ENCODE data around the gene ZNF184.
A peak's percentile ranks its signal among the peaks of the same experiment; 100 is the strongest.

The ZNF184 gene

GRCh38 chr6:27451660-27452390 lies 21.1 kb downstream of the ZNF184 start:
- H3K27me3 ChIP-seq (ENCODE audit: insufficient read depth, low read length) = no peaks in the 10 kb centered on the region
- no peak overlapping the region for H3K4me2 ChIP-seq (ENCODE audit: low read length)
- H2BK120ac ChIP-seq (ENCODE audit: insufficient read depth, low read length, poor library complexity) = no peak overlapping the region
- H3K9me3 ChIP-seq (ENCODE audit: insufficient read depth, low read depth, low read length) = peaks cover 10% of the 10 kb centered on the region
- no peaks in the 10 kb centered on the region for H3K4me1 ChIP-seq (ENCODE audit: control insufficient read depth in 1 of 2, insufficient read depth in 2 of 2, low read length in 2 of 2)
- WGBS (ENCODE audit: extremely low coverage, insufficient coverage, insufficient read length) = no CpG with 5 or more reads among the region's 9 CpGs
- H3K18ac ChIP-seq (ENCODE audit: low read length) = no peak overlapping the region
- no peak overlapping the region for H2AFZ ChIP-seq (ENCODE audit: insufficient read depth, low read length, poor library complexity)
- H4K8ac ChIP-seq (ENCODE audit: low read depth, low read length) = no peak overlapping the region
- DNase-seq = peak; percentile 74 to 89
- no peak overlapping the region for H3K9ac ChIP-seq (ENCODE audit: low read length)
- no peak overlapping the region for H3K27ac ChIP-seq (ENCODE audit: low read depth, low read length)
- H3K79me1 ChIP-seq (ENCODE audit: low read length) = no peaks in the 10 kb centered on the region
- no peak overlapping the region for H3K14ac ChIP-seq (ENCODE audit: low read length)
- H3K23ac ChIP-seq (ENCODE audit: low read length) = no peak overlapping the region
- H2AK5ac ChIP-seq (ENCODE audit: low read length) = no peak overlapping the region
- no peaks in the 10 kb centered on the region for H3K79me2 ChIP-seq (ENCODE audit: control insufficient read depth, insufficient read depth, low read length, poor library complexity)
- H3K36me3 ChIP-seq (ENCODE audit: control insufficient read depth in 1 of 2, insufficient read depth in 2 of 2, low read length in 2 of 2) = peaks cover 7 to 30% of the 10 kb centered on the region in 2 experiments
- no peak overlapping the region for H4K91ac ChIP-seq (ENCODE audit: low read depth, low read length)
- no peak overlapping the region for H2BK5ac ChIP-seq (ENCODE audit: low read depth, low read length, poor library complexity)
- no peak overlapping the region for H4K12ac ChIP-seq (ENCODE audit: low read depth, low read length)
- H3K4ac ChIP-seq (ENCODE audit: low read depth, low read length) = no peak overlapping the region
- no peak overlapping the region for H3K4me3 ChIP-seq (ENCODE audit: low read depth, low read length)
- H2BK12ac ChIP-seq (ENCODE audit: low read length) = no peak overlapping the region

GRCh38 chr6:27448456-27448855 lies 24.4 kb downstream of the ZNF184 start:
- H3K4ac ChIP-seq (ENCODE audit: low read depth, low read length) = no peak overlapping the region
- H4K8ac ChIP-seq (ENCODE audit: low read depth, low read length) = no peak overlapping the region
- WGBS (ENCODE audit: extremely low coverage, insufficient coverage, insufficient read length) = no CpG with 5 or more reads among the region's 1 CpG
- no peak overlapping the region for H2AFZ ChIP-seq (ENCODE audit: insufficient read depth, low read length, poor library complexity)
- H3K9me3 ChIP-seq (ENCODE audit: insufficient read depth, low read depth, low read length) = peaks cover 9% of the 10 kb centered on the region
- H3K14ac ChIP-seq (ENCODE audit: low read length) = no peak overlapping the region
- no peaks in the 10 kb centered on the region for H3K27me3 ChIP-seq (ENCODE audit: insufficient read depth, low read length)
- DNase-seq = peak; percentile 58 to 82
- no peak overlapping the region for H3K9ac ChIP-seq (ENCODE audit: low read length)
- no peak overlapping the region for H2BK12ac ChIP-seq (ENCODE audit: low read length)
- no peak overlapping the region for H3K18ac ChIP-seq (ENCODE audit: low read length)
- H4K12ac ChIP-seq (ENCODE audit: low read depth, low read length) = no peak overlapping the region
- H4K91ac ChIP-seq (ENCODE audit: low read depth, low read length) = no peak overlapping the region
- no peak overlapping the region for H3K4me3 ChIP-seq (ENCODE audit: low read depth, low read length)
- no peaks in the 10 kb centered on the region for H3K4me1 ChIP-seq (ENCODE audit: control insufficient read depth in 1 of 2, insufficient read depth in 2 of 2, low read length in 2 of 2)
- H3K23ac ChIP-seq (ENCODE audit: low read length) = no peak overlapping the region
- no peak overlapping the region for H2AK5ac ChIP-seq (ENCODE audit: low read length)
- no peaks in the 10 kb centered on the region for H3K79me1 ChIP-seq (ENCODE audit: low read length)
- H3K36me3 ChIP-seq (ENCODE audit: control insufficient read depth in 1 of 2, insufficient read depth in 2 of 2, low read length in 2 of 2) = peaks cover 0 to 14% of the 10 kb centered on the region in 2 experiments
- no peak overlapping the region for H3K4me2 ChIP-seq (ENCODE audit: low read length)
- H2BK5ac ChIP-seq (ENCODE audit: low read depth, low read length, poor library complexity) = no peak overlapping the region
- no peaks in the 10 kb centered on the region for H3K79me2 ChIP-seq (ENCODE audit: control insufficient read depth, insufficient read depth, low read length, poor library complexity)
- H3K27ac ChIP-seq (ENCODE audit: low read depth, low read length) = no peak overlapping the region
- no peak overlapping the region for H2BK120ac ChIP-seq (ENCODE audit: insufficient read depth, low read length, poor library complexity)

- no peaks in the 10 kb centered on the region for H3K79me1 ChIP-seq (ENCODE audit: low read length)
- no peak overlapping the region for H2BK120ac ChIP-seq (ENCODE audit: insufficient read depth, low read length, poor library complexity)
- H4K8ac ChIP-seq (ENCODE audit: low read depth, low read length) = no peak overlapping the region
- no peak overlapping the region for H2AK5ac ChIP-seq (ENCODE audit: low read length)
- H3K4me2 ChIP-seq (ENCODE audit: low read length) = no peak overlapping the region
- no peak overlapping the region for H3K14ac ChIP-seq (ENCODE audit: low read length)
- no peaks in the 10 kb centered on the region for H3K36me3 ChIP-seq (ENCODE audit: control insufficient read depth in 1 of 2, insufficient read depth in 2 of 2, low read length in 2 of 2)
- no peaks in the 10 kb centered on the region for H3K79me2 ChIP-seq (ENCODE audit: control insufficient read depth, insufficient read depth, low read length, poor library complexity)
- no peak overlapping the region for H3K27ac ChIP-seq (ENCODE audit: low read depth, low read length)
- peaks cover 8% of the 10 kb centered on the region for H3K9me3 ChIP-seq (ENCODE audit: insufficient read depth, low read depth, low read length)
- H3K4ac ChIP-seq (ENCODE audit: low read depth, low read length) = no peak overlapping the region
- WGBS (ENCODE audit: extremely low coverage, insufficient coverage, insufficient read length) = no CpG with 5 or more reads among the region's 1 CpG
- no peak overlapping the region for H4K12ac ChIP-seq (ENCODE audit: low read depth, low read length)
- H3K18ac ChIP-seq (ENCODE audit: low read length) = no peak overlapping the region
- no peak overlapping the region for H2BK12ac ChIP-seq (ENCODE audit: low read length)
- H3K4me3 ChIP-seq (ENCODE audit: low read depth, low read length) = no peak overlapping the region
- H2BK5ac ChIP-seq (ENCODE audit: low read depth, low read length, poor library complexity) = no peak overlapping the region
- DNase-seq = no peak
- no peaks in the 10 kb centered on the region for H3K27me3 ChIP-seq (ENCODE audit: insufficient read depth, low read length)
- H3K4me1 ChIP-seq (ENCODE audit: control insufficient read depth in 1 of 2, insufficient read depth in 2 of 2, low read length in 2 of 2) = no peaks in the 10 kb centered on the region
- H4K91ac ChIP-seq (ENCODE audit: low read depth, low read length) = no peak overlapping the region
- H3K23ac ChIP-seq (ENCODE audit: low read length) = no peak overlapping the region
- H3K9ac ChIP-seq (ENCODE audit: low read length) = no peak overlapping the region
- no peak overlapping the region for H2AFZ ChIP-seq (ENCODE audit: insufficient read depth, low read length, poor library complexity)
Observed at GRCh38 chr6:27442932-27443331, 30.0 kb downstream of the ZNF184 start.

- Histone ChIP-seq H3K79me1 (ENCODE audit: low read length) (no peaks in the 10 kb centered on the region), H2BK120ac (ENCODE audit: insufficient read depth, low read length, poor library complexity) (no peak overlapping the region), H3K79me2 (ENCODE audit: control insufficient read depth, insufficient read depth, low read length, poor library complexity) (no peaks in the 10 kb centered on the region), H3K36me3 (ENCODE audit: control insufficient read depth in 1 of 2, insufficient read depth in 2 of 2, low read length in 2 of 2) (no peaks in the 10 kb centered on the region), H3K4me2 (ENCODE audit: low read length) (no peak overlapping the region), H3K4me3 (ENCODE audit: low read depth, low read length) (no peak overlapping the region), H4K12ac (ENCODE audit: low read depth, low read length) (no peak overlapping the region), H3K9me3 (ENCODE audit: insufficient read depth, low read depth, low read length) (peaks cover 2% of the 10 kb centered on the region), H3K4me1 (ENCODE audit: control insufficient read depth in 1 of 2, insufficient read depth in 2 of 2, low read length in 2 of 2) (no peaks in the 10 kb centered on the region), H2BK5ac (ENCODE audit: low read depth, low read length, poor library complexity) (no peak overlapping the region), H2AK5ac (ENCODE audit: low read length) (no peak overlapping the region), H3K14ac (ENCODE audit: low read length) (no peak overlapping the region), H4K91ac (ENCODE audit: low read depth, low read length) (no peak overlapping the region), H3K23ac (ENCODE audit: low read length) (no peak overlapping the region), H3K27me3 (ENCODE audit: insufficient read depth, low read length) (no peaks in the 10 kb centered on the region), H3K27ac (ENCODE audit: low read depth, low read length) (no peak overlapping the region), H2AFZ (ENCODE audit: insufficient read depth, low read length, poor library complexity) (no peak overlapping the region), H3K9ac (ENCODE audit: low read length) (no peak overlapping the region), H2BK12ac (ENCODE audit: low read length) (no peak overlapping the region), H3K18ac (ENCODE audit: low read length) (no peak overlapping the region), H4K8ac (ENCODE audit: low read depth, low read length) (no peak overlapping the region), H3K4ac (ENCODE audit: low read depth, low read length) (no peak overlapping the region)
- DNase-seq = peak; percentile 55 to 82
- no CpG with 5 or more reads among the region's 3 CpGs for WGBS (ENCODE audit: extremely low coverage, insufficient coverage, insufficient read length)
Observed at GRCh38 chr6:27441001-27441400, 31.9 kb downstream of the ZNF184 start.

Measured in trophoblast cell (in vitro differentiated cells and primary cell).